ENCODE results near the gene UMAD1. TPM values are rescaled to one million over a fixed set of nuclear protein-coding genes. Genes with fewer than 3 reads are reported as not detected.

UMAD1 gene
- total RNA-seq, 1 donor = 24.9 TPM

DNA sequence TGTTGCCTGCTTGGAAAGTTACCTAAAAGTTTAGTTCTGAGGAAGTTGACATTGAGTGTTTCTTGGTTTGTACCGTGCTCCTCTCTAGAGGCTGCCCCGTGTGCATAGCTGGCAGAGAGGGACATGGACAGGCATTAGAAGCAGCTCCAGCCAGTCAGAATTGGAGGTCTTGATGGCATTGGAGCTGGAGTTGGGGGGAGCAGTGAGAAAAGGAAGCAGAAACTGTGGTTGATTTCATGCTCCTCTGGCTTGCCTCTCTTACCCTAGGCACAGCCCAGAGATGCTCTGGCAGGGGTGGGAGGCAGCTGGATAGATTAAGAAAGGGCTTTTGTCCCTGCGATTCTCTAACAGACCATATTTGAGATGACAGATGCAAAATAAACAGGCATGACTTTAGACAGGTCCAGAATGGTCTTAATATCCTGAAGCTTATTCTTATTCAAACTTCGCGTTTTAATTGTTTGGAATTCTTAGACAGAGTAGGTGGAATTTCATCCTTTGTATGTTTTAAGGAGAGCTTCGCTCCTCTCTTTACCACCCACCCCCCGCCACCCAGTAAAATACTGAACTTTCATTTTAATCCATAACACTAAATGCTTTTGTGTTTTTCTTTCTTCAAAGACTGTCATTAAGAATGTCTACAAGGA is 254.6 kb downstream of the UMAD1 start:
- TF ChIP-seq, protein P1, sequence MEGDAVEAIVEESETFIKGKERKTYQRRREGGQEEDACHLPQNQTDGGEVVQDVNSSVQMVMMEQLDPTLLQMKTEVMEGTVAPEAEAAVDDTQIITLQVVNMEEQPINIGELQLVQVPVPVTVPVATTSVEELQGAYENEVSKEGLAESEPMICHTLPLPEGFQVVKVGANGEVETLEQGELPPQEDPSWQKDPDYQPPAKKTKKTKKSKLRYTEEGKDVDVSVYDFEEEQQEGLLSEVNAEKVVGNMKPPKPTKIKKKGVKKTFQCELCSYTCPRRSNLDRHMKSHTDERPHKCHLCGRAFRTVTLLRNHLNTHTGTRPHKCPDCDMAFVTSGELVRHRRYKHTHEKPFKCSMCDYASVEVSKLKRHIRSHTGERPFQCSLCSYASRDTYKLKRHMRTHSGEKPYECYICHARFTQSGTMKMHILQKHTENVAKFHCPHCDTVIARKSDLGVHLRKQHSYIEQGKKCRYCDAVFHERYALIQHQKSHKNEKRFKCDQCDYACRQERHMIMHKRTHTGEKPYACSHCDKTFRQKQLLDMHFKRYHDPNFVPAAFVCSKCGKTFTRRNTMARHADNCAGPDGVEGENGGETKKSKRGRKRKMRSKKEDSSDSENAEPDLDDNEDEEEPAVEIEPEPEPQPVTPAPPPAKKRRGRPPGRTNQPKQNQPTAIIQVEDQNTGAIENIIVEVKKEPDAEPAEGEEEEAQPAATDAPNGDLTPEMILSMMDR (IDR thresholded peaks at IDR 0.05; ENCODE audit: insufficient read depth, low read length) = no peak
- no peak overlapping the region for H3K4me3 ChIP-seq (ENCODE audit: low read depth, low read length)
- no peak for DNase-seq (ENCODE audit: low read depth)

DNA sequence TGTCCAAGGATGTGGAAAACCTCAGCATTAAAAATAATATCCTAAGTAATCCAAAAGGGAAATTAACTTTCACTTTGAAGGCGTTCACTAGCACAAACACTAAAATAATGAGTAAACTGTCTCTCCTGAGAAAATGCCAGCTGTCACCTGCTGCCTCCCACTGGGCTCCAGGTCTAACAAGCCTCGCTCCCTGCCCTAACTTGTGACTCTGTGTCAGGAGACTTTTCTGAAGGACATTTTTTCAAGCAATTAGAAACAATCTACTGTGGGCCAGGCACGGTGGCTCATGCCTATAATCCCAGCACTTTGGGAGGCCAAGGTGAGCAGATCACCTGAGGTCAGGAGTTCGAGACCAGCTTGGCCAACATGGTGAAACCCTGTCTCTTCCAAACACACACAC is 255.2 kb downstream of the UMAD1 start:
- no peak for DNase-seq (ENCODE audit: low read depth)
- TF ChIP-seq, protein P1 (IDR thresholded peaks at IDR 0.05; ENCODE audit: insufficient read depth, low read length) = no peak
- H3K4me3 ChIP-seq (ENCODE audit: low read depth, low read length) = no peak overlapping the region

DNA sequence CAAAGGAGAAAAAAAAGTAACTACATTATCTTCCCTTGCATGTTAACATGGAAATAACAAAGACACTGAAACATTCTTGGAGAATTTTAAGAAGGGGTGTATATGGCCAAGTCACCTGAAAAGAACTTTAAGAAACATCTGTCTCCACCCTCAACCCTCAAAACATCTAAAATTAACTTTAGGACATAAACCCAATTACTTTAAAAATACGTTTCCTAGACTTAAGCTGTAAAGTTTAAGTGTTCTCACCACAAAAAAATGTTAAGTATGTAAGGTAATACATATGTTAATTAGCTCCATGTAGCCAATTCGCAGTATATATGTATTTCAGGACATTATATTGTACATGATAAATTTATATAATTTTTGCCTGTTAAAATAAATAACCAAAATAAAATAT is 257.0 kb downstream of the UMAD1 start:
- no peak overlapping the region for H3K4me3 ChIP-seq (ENCODE audit: low read depth, low read length)
- DNase-seq (ENCODE audit: low read depth) = no peak
- TF ChIP-seq, protein P1 (IDR thresholded peaks at IDR 0.05; ENCODE audit: insufficient read depth, low read length) = no peak

DNA sequence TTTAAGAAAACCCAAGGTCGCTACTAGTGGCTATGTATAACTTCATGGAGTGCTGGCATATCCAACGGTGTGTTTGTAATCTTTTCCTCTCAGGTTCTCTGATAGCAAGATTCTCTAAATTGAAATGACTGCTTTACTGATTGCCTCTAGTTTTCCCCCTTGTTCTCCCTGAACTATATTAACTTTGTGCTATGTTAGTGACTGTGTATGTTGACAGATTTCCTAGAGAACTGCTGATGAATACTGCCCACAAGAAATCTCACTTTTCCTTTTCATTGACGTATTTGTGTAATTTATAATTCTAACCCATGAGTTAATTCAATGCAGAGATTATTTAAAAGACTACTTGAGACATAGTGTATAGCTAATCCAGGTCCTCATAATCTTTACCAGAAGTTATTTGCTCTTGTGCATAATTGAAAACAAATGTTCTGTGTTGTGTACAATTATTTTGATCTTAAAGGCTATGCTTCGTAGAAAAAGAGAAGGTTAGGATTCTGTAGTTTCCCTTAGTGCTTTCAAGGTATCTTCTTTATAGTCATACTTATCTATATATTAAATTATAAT is 257.5 kb downstream of the UMAD1 start:
- TF ChIP-seq, protein P1 (IDR thresholded peaks at IDR 0.05; ENCODE audit: insufficient read depth, low read length) = no peak
- no peak overlapping the region for H3K4me3 ChIP-seq (ENCODE audit: low read depth, low read length)
- no peak for DNase-seq (ENCODE audit: low read depth)

DNA sequence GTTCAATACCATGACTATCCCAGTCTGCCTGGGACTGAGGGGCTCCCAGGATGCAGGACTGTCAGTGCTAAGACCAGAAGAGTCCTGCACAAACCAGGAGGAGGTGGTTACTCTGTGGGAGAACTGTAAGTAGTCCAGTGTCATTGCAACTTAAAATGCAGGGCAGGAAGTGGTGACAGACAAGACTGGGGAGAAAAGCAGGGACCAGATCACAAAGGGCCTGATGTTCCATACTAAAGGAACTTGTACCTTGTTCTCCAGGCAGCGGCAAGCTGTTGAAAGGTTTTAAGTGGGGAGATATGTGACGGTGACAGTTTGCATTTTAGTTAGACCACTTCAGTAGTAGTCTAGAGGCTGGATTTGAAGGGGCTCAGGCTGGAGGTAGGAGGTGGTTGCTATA is 262.3 kb downstream of the UMAD1 start:
- no peak overlapping the region for H3K4me3 ChIP-seq (ENCODE audit: low read depth, low read length)
- no peak for DNase-seq (ENCODE audit: low read depth)
- TF ChIP-seq, protein P1 (IDR thresholded peaks at IDR 0.05; ENCODE audit: insufficient read depth, low read length) = no peak

DNA sequence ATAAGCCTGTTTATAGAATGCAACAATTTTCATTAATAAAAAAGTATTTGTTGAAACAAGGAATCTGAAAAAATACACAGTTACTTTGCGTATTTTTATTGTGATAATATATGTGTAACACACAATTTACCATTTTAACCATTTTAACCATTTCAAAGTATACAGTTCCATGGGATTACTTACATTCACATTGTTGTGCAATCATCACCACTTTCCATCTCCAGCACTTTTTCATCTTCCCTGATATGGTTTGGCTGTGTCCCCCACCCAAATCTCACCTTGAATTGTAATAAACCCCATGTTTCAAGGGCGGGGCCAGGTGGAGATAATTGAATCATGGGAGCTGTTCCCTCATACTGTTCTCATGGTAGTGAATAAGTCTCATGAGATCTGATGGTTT is 266.8 kb downstream of the UMAD1 start:
- DNase-seq (ENCODE audit: low read depth) = no peak
- TF ChIP-seq, protein P1 (IDR thresholded peaks at IDR 0.05; ENCODE audit: insufficient read depth, low read length) = no peak
- no peak overlapping the region for H3K4me3 ChIP-seq (ENCODE audit: low read depth, low read length)
